KBM-7 (cell line): ENCODE results near the gene C1orf35.

ENCODE experiments used
- DNase-seq: peaks from one replicate; pipeline ENCODE4 v3.0.0-alpha.2; 2015
- in situ Hi-C: fragments of 300-500 bp; cut with MboI; formaldehyde crosslinking; loops from 2 replicates; pipeline ENCODE4 v1.14.3; 2020; ENCODE audit warnings: low sequenced_read_pairs, low pct_unique_long_range_greater_than_20kb, mixed read lengths

Gene C1orf35

GRCh38 chr1:228143480-228144192 is 40.5 kb upstream of the C1orf35 start:
- in situ Hi-C loops, result no loop called here
- no peak for DNase-seq

GRCh38 chr1:228142701-228143136 is 39.6 kb upstream of the C1orf35 start:
- no peak for DNase-seq
- in situ Hi-C loops, result no loop called here

GRCh38 chr1:228142155-228142691 is 39.1 kb upstream of the C1orf35 start:
- in situ Hi-C loops, result no loop called here
- DNase-seq, result no peak

- in situ Hi-C loops, result no loop called here
- DNase-seq, result peak; percentile 36
These were observed 38.3 kb upstream of the C1orf35 start for GRCh38 chr1:228141226-228142044.

- no peak for DNase-seq
- in situ Hi-C loops, result no loop called here
These were observed 37.6 kb upstream of the C1orf35 start for GRCh38 chr1:228140724-228141225.

- in situ Hi-C loops, result no loop called here
These were observed 37.0 kb upstream of the C1orf35 start, which contains the start of gene GUK1 for GRCh38 chr1:228139931-228140723. TSS of gene GUK1 (plus strand) at chr1:228140279. CDS start at chr1:228140303, 24 bp downstream.

GRCh38 chr1:228139406-228139930 is 36.3 kb upstream of the C1orf35 start:
- in situ Hi-C loops, result no loop called here
- DNase-seq, result no peak

More at GRCh38 chr1:228139931-228140723, 37.0 kb upstream of the C1orf35 start, which contains the start of gene GUK1:
- peak; percentile 100 for DNase-seq

- DNase-seq, result no peak
- in situ Hi-C loops, result no loop called here
These were observed 33.8 kb upstream of the C1orf35 start for GRCh38 chr1:228136901-228137300.

GRCh38 chr1:228134591-228134990 is 31.5 kb upstream of the C1orf35 start:
- no peak for DNase-seq
- in situ Hi-C loops, result no loop called here

- no peak for DNase-seq
- in situ Hi-C loops, result no loop called here
These were observed 28.6 kb upstream of the C1orf35 start for GRCh38 chr1:228131766-228132165.

- in situ Hi-C loops, result no loop called here
- DNase-seq, result no peak
These were observed 22.1 kb upstream of the C1orf35 start for GRCh38 chr1:228125185-228125584.

GRCh38 chr1:228123505-228123904 is 20.4 kb upstream of the C1orf35 start:
- no peak for DNase-seq
- in situ Hi-C loops, result no loop called here

GRCh38 chr1:228122921-228123441 is 19.9 kb upstream of the C1orf35 start:
- in situ Hi-C loops, result no loop called here
- no peak for DNase-seq

GRCh38 chr1:228120857-228121489 is 17.8 kb upstream of the C1orf35 start:
- in situ Hi-C loops, result no loop called here
- no peak for DNase-seq

GRCh38 chr1:228120351-228120750 is 17.2 kb upstream of the C1orf35 start:
- no peak for DNase-seq
- in situ Hi-C loops, result no loop called here

- DNase-seq, result no peak
- in situ Hi-C loops, result no loop called here
These were observed 14.9 kb upstream of the C1orf35 start for GRCh38 chr1:228118040-228118439.

- DNase-seq, result no peak
- in situ Hi-C loops, result no loop called here
These were observed 14.2 kb upstream of the C1orf35 start for GRCh38 chr1:228117335-228117734.

- in situ Hi-C loops, result no loop called here
These were observed 11.7 kb upstream of the C1orf35 start for GRCh38 chr1:228114827-228115226.

More at GRCh38 chr1:228114827-228115226, 11.7 kb upstream of the C1orf35 start:
- no peak for DNase-seq
